Activated CD4-positive, alpha-beta memory T cell treated with anti-CD3 and anti-CD28 coated beads, Interleukin-2, amount 10 ng/mL, durations not matched to agents 7 days and 5 days (primary cell): ENCODE data around the gene CELF6. TPM values are rescaled to one million over a fixed set of nuclear protein-coding genes. Genes with fewer than 3 reads are reported as not detected.

Source experiments
- CTCF ChIA-PET: fragments of 350-600 bp; sonication (Branson Sonifier 250); formaldehyde crosslinking; loops from one replicate; lab custom pipeline; 2021; ENCODE audit warnings: antibody characterized with exemption, inconsistent platforms; lab: Charles Lee
- POLR2A ChIA-PET: fragments of 350-600 bp; sonication (Branson Sonifier 250); formaldehyde crosslinking; loops from one replicate; lab custom pipeline; 2021; ENCODE audit warnings: antibody characterized with exemption; lab: Charles Lee
- DNase-seq: peaks from one replicate; pipeline ENCODE4 v3.0.0-alpha.2; 2020
- H3K27ac Mint-ChIP-seq: one replicate; pipeline ENCODE4 v1.8.0; 2021; ENCODE audit warnings: mild to moderate bottlenecking, mixed read lengths
- H3K27me3 Mint-ChIP-seq: one replicate; pipeline ENCODE4 v1.8.0; 2021; ENCODE audit warnings: mixed read lengths
- H3K36me3 Mint-ChIP-seq: one replicate; pipeline ENCODE4 v1.8.0; 2021; ENCODE audit warnings: low read depth, mixed read lengths
- H3K4me1 Mint-ChIP-seq: one replicate; pipeline ENCODE4 v1.8.0; 2021; ENCODE audit warnings: mixed read lengths
- H3K4me3 Mint-ChIP-seq: one replicate; pipeline ENCODE4 v1.8.0; 2021; ENCODE audit warnings: mild to moderate bottlenecking, mixed read lengths
- H3K9me3 Mint-ChIP-seq: one replicate; pipeline ENCODE4 v1.8.0; 2021; ENCODE audit warnings: mixed read lengths
- total RNA-seq, 2 experiments: library from RNA; stranded (reverse); gene quantifications; one replicate each; pipeline ENCODE4 v1.2.3, GENCODE V29; 2021

The CELF6 gene
- under 1 TPM; 0.18 to 0.58 TPM for total RNA-seq

GRCh38 chr15:72319985-72320671, at the start of gene CELF6:
TSS of gene CELF6 (minus strand) at chr15:72320157. CDS start at chr15:72319874, 283 bp downstream.
- peaks cover 23% of the 10 kb centered on the region for H3K27me3 Mint-ChIP-seq
- DNase-seq: peak; percentile 76
- no peak within 1 kb of the TSS for H3K27ac Mint-ChIP-seq
- POLR2A ChIA-PET: interaction anchor here (0.6 to 1.2 kb wide), 5 partner anchors 20 to 89 kb away, joined by 3 read pairs; partner anchors contain the start of genes HEXA and PKM
- H3K36me3 Mint-ChIP-seq: no peaks in the 10 kb centered on the region
- H3K4me1 Mint-ChIP-seq: peaks cover 24% of the 10 kb centered on the region
- peaks cover 4% of the 10 kb centered on the region for H3K9me3 Mint-ChIP-seq
- H3K4me3 Mint-ChIP-seq: peak within 1 kb of the TSS; percentile 71
- CTCF ChIA-PET: interaction anchor here (1.0 kb wide), 1 partner anchor 10 kb away, joined by 3 read pairs; no protein-coding TSS in a partner anchor

- Mint-ChIP-seq H3K4me3 (no peak overlapping the region), H3K27me3 (no peaks in the 10 kb centered on the region), H3K4me1 (peaks cover 42% of the 10 kb centered on the region), H3K27ac (no peak overlapping the region), H3K9me3 (no peaks in the 10 kb centered on the region), H3K36me3 (peaks cover 28% of the 10 kb centered on the region)
- no peak for DNase-seq
- CTCF ChIA-PET: interaction anchor here (0.7 to 1.1 kb wide), 2 partner anchors 14 to 302 kb away, joined by 3 read pairs; no protein-coding TSS in a partner anchor
- POLR2A ChIA-PET: interaction anchor here (1.3 to 1.5 kb wide), 3 partner anchors 8 to 49 kb away, joined by 3 read pairs; partner anchors contain the start of gene CELF6
These were observed 48.9 kb upstream of the CELF6 start for GRCh38 chr15:72368899-72369298.

GRCh38 chr15:72368325-72368724, 48.4 kb upstream of the CELF6 start:
- peaks cover 28% of the 10 kb centered on the region for H3K36me3 Mint-ChIP-seq
- H3K27ac Mint-ChIP-seq: no peak overlapping the region
- H3K4me1 Mint-ChIP-seq: peaks cover 38% of the 10 kb centered on the region
- H3K4me3 Mint-ChIP-seq: no peak overlapping the region
- H3K9me3 Mint-ChIP-seq: no peaks in the 10 kb centered on the region
- POLR2A ChIA-PET: interaction anchor here (1.3 to 1.5 kb wide), 2 partner anchors 9 to 48 kb away, joined by 3 read pairs; partner anchors contain the start of gene CELF6
- DNase-seq: no peak
- H3K27me3 Mint-ChIP-seq: no peaks in the 10 kb centered on the region
- CTCF ChIA-PET: interaction anchor here (1.1 to 2.2 kb wide), 2 partner anchors 8 to 14 kb away, joined by 3 to 5 read pairs; partner anchors contain the start of gene HEXA

- peak; percentile 49 for DNase-seq
- ChIA-PET POLR2A (interaction anchor here (0.5 to 2.5 kb wide), 3 partner anchors 10 to 109 kb away, joined by 3 to 24 read pairs (median 3); partner anchors contain the start of gene HEXA), CTCF (no interaction called here)
- Mint-ChIP-seq H3K27me3 (no peaks in the 10 kb centered on the region), H3K9me3 (no peaks in the 10 kb centered on the region), H3K27ac (peak overlapping the region; percentile 59), H3K36me3 (peaks cover 24% of the 10 kb centered on the region), H3K4me3 (no peak overlapping the region), H3K4me1 (peaks cover 30% of the 10 kb centered on the region)
These were observed 45.9 kb upstream of the CELF6 start for GRCh38 chr15:72365844-72366243.

GRCh38 chr15:72361176-72361575, 41.2 kb upstream of the CELF6 start:
- H3K27me3 Mint-ChIP-seq: no peaks in the 10 kb centered on the region
- H3K9me3 Mint-ChIP-seq: no peaks in the 10 kb centered on the region
- no peak overlapping the region for H3K27ac Mint-ChIP-seq
- ChIA-PET POLR2A (interaction anchor here (0.9 to 1.5 kb wide), 2 partner anchors 9 to 15 kb away, joined by 3 to 7 read pairs; no protein-coding TSS in a partner anchor), CTCF (no interaction called here)
- H3K4me1 Mint-ChIP-seq: peaks cover 34% of the 10 kb centered on the region
- DNase-seq: no peak
- H3K4me3 Mint-ChIP-seq: no peak overlapping the region
- peaks cover 14% of the 10 kb centered on the region for H3K36me3 Mint-ChIP-seq

- Mint-ChIP-seq H3K27me3 (no peaks in the 10 kb centered on the region), H3K4me1 (peaks cover 23% of the 10 kb centered on the region), H3K4me3 (no peak overlapping the region), H3K36me3 (peaks cover 18% of the 10 kb centered on the region), H3K27ac (peak overlapping the region; percentile 2), H3K9me3 (no peaks in the 10 kb centered on the region)
- DNase-seq: peak; percentile 26
- ChIA-PET POLR2A (interaction anchor here (1.9 kb wide), 1 partner anchor 17 kb away, joined by 8 read pairs; the partner anchor contains the start of gene HEXA), CTCF (no interaction called here)
These were observed 38.8 kb upstream of the CELF6 start for GRCh38 chr15:72358650-72359171.

GRCh38 chr15:72358121-72358520, 38.2 kb upstream of the CELF6 start:
- Mint-ChIP-seq H3K4me1 (peaks cover 23% of the 10 kb centered on the region), H3K9me3 (no peaks in the 10 kb centered on the region), H3K36me3 (peaks cover 20% of the 10 kb centered on the region), H3K27me3 (no peaks in the 10 kb centered on the region), H3K4me3 (no peak overlapping the region), H3K27ac (no peak overlapping the region)
- DNase-seq: no peak
- POLR2A ChIA-PET: interaction anchor here (1.9 kb wide), 1 partner anchor 18 kb away, joined by 8 read pairs; the partner anchor contains the start of gene HEXA
- CTCF ChIA-PET: no interaction called here

- Mint-ChIP-seq H3K27ac (no peak overlapping the region), H3K9me3 (no peaks in the 10 kb centered on the region), H3K27me3 (no peaks in the 10 kb centered on the region), H3K4me3 (no peak overlapping the region), H3K4me1 (peaks cover 23% of the 10 kb centered on the region), H3K36me3 (peaks cover 42% of the 10 kb centered on the region)
- POLR2A ChIA-PET: no interaction called here
- CTCF ChIA-PET: no interaction called here
- DNase-seq: no peak
These were observed 34.5 kb upstream of the CELF6 start for GRCh38 chr15:72354496-72354895.

GRCh38 chr15:72353266-72353665, 33.3 kb upstream of the CELF6 start:
- CTCF ChIA-PET: no interaction called here

GRCh38 chr15:72345806-72346205, 25.8 kb upstream of the CELF6 start:
- peaks cover 27% of the 10 kb centered on the region for H3K36me3 Mint-ChIP-seq
- no peak overlapping the region for H3K27ac Mint-ChIP-seq
- ChIA-PET CTCF (no interaction called here), POLR2A (no interaction called here)
- no peaks in the 10 kb centered on the region for H3K9me3 Mint-ChIP-seq
- DNase-seq: no peak
- H3K27me3 Mint-ChIP-seq: no peaks in the 10 kb centered on the region
- no peaks in the 10 kb centered on the region for H3K4me1 Mint-ChIP-seq
- H3K4me3 Mint-ChIP-seq: no peak overlapping the region

More at GRCh38 chr15:72353266-72353665, 33.3 kb upstream of the CELF6 start:
- Mint-ChIP-seq H3K27ac (no peak overlapping the region), H3K36me3 (peaks cover 53% of the 10 kb centered on the region), H3K9me3 (no peaks in the 10 kb centered on the region), H3K4me3 (no peak overlapping the region), H3K27me3 (no peaks in the 10 kb centered on the region), H3K4me1 (peaks cover 12% of the 10 kb centered on the region)
- POLR2A ChIA-PET: no interaction called here
- DNase-seq: no peak

GRCh38 chr15:72345280-72345679, 25.3 kb upstream of the CELF6 start:
- POLR2A ChIA-PET: no interaction called here
- peaks cover 23% of the 10 kb centered on the region for H3K36me3 Mint-ChIP-seq
- no peaks in the 10 kb centered on the region for H3K4me1 Mint-ChIP-seq
- H3K27ac Mint-ChIP-seq: no peak overlapping the region
- CTCF ChIA-PET: no interaction called here
- H3K4me3 Mint-ChIP-seq: no peak overlapping the region
- no peak for DNase-seq
- no peaks in the 10 kb centered on the region for H3K27me3 Mint-ChIP-seq
- H3K9me3 Mint-ChIP-seq: no peaks in the 10 kb centered on the region

GRCh38 chr15:72344602-72345001, 24.6 kb upstream of the CELF6 start:
- no peaks in the 10 kb centered on the region for H3K27me3 Mint-ChIP-seq
- no peak overlapping the region for H3K27ac Mint-ChIP-seq
- ChIA-PET POLR2A (interaction anchor here (0.6 kb wide), 1 partner anchor 99 kb away, joined by 3 read pairs; no protein-coding TSS in a partner anchor), CTCF (no interaction called here)
- H3K36me3 Mint-ChIP-seq: peaks cover 23% of the 10 kb centered on the region
- no peaks in the 10 kb centered on the region for H3K4me1 Mint-ChIP-seq
- no peaks in the 10 kb centered on the region for H3K9me3 Mint-ChIP-seq
- H3K4me3 Mint-ChIP-seq: no peak overlapping the region
- no peak for DNase-seq

GRCh38 chr15:72342385-72342784, 22.4 kb upstream of the CELF6 start:
- no peaks in the 10 kb centered on the region for H3K9me3 Mint-ChIP-seq
- no peaks in the 10 kb centered on the region for H3K27me3 Mint-ChIP-seq
- H3K36me3 Mint-ChIP-seq: peaks cover 10% of the 10 kb centered on the region
- no peak overlapping the region for H3K27ac Mint-ChIP-seq
- no peak overlapping the region for H3K4me3 Mint-ChIP-seq
- peak; percentile 38 for DNase-seq
- ChIA-PET POLR2A (no interaction called here), CTCF (no interaction called here)
- H3K4me1 Mint-ChIP-seq: no peaks in the 10 kb centered on the region
